A549 (cell line): ENCODE results near the gene ZNF599. TPM values are rescaled to one million over a fixed set of nuclear protein-coding genes. Genes with fewer than 3 reads are reported as not detected.

Experiments
- ATAC-seq, 2 experiments: fragments of 200-7000 bp in 1 of 2; fragments of >200 bp in 1 of 2; cut with Nextera tagmentation in 1 of 2; cut with Tn5 transposase in 1 of 2; 3 replicates each; pipeline versions ENCODE4 v1.8.0 to v1.9.1; 2018 to 2020; ENCODE audit warnings: mild to moderate bottlenecking in 1 of 2, moderate library complexity in 1 of 2
- CTCF ChIA-PET: fragments of 300-600 bp; sonication (Branson Sonifier 250); formaldehyde crosslinking; extraction: SDS; loops from one replicate; lab custom pipeline; 2021; ENCODE audit warnings: antibody characterized with exemption, inconsistent platforms; lab: Yijun Ruan, JAX
- POLR2A ChIA-PET: fragments of 350-600 bp; formaldehyde crosslinking; extraction: SDS; loops from one replicate; lab custom pipeline; 2021; ENCODE audit warnings: antibody characterized with exemption, inconsistent platforms; lab: Yijun Ruan, JAX
- DNase-seq, 2 experiments: peaks; one replicate each; pipeline versions ENCODE4 v3.0.0 to v3.0.0-alpha.2; 2011 to 2016; ENCODE audit warnings: low read depth in 1 of 2, low spot score in 1 of 2
- FAIRE-seq: peaks from 2 replicates; lab custom pipeline; 2011; peaks lifted over from hg19 to GRCh38; lab: Jason Lieb, UNC
- H3K27ac ChIP-seq, 2 experiments: fragments of >200 bp; sonication (Bioruptor Twin); formaldehyde crosslinking; 3 replicates each; pipeline ENCODE4 v1.5.1; 2016 to 2017
- H3K4me1 ChIP-seq: fragments of >200 bp; sonication (Bioruptor Twin); formaldehyde crosslinking; 3 replicates; pipeline ENCODE4 v1.6.1; 2016
- H3K4me2 ChIP-seq: fragments of >200 bp; sonication (Bioruptor Twin); formaldehyde crosslinking; 3 replicates; pipeline ENCODE4 v1.6.1; 2016
- H3K4me3 ChIP-seq: fragments of >200 bp; sonication (Bioruptor Twin); formaldehyde crosslinking; 3 replicates; pipeline ENCODE4 v1.5.1; 2016
- H3K9me3 ChIP-seq: fragments of >200 bp; sonication (Bioruptor Twin); formaldehyde crosslinking; 3 replicates; pipeline ENCODE4 v1.6.1; 2016
- CBX2 ChIP-seq: fragments of 200-600 bp; sonication (generic); IDR thresholded peaks from 2 replicates; pipeline ENCODE4 v1.6.1; 2016; ENCODE audit warnings: low read depth, mild to moderate bottlenecking, borderline replicate concordance
- EP300 ChIP-seq, 2 experiments: fragments of >200 bp; sonication (Bioruptor Twin); formaldehyde crosslinking; IDR thresholded peaks; 2 replicates in 1 of 2; 3 replicates in 1 of 2; pipeline ENCODE4 v1.6.1; 2016 to 2017
- ESRRA ChIP-seq: fragments of 150-350 bp; IDR thresholded peaks from 2 replicates; pipeline ENCODE4 v1.6.1; 2014; ENCODE audit warnings: mild to moderate bottlenecking, low read length, borderline replicate concordance
- FOSL2 ChIP-seq, 2 experiments: fragments of 450-650 bp in 1 of 2; fragments of >200 bp in 1 of 2; sonication (Bioruptor Twin) in 1 of 2; formaldehyde crosslinking; IDR thresholded peaks; 2 replicates each; pipeline versions ENCODE4 v1.5.0 to v1.6.1; 2016 to 2020; ENCODE audit warnings: mild to moderate bottlenecking in 1 of 2, moderate library complexity in 1 of 2
- GATA3 ChIP-seq: IDR thresholded peaks from 2 replicates; pipeline ENCODE4 v1.6.1; 2012; ENCODE audit warnings: borderline replicate concordance
- HOXB5 ChIP-seq: fragments of 250-450 bp; sonication (Bioruptor Pico); IDR thresholded peaks from 2 replicates; pipeline ENCODE4 v1.5.0; 2020; ENCODE audit warnings: mild to moderate bottlenecking, moderate library complexity
- KDM1A ChIP-seq: fragments of 200-600 bp; sonication (generic); IDR thresholded peaks from 2 replicates; pipeline ENCODE4 v1.6.1; 2016; ENCODE audit warnings: low read depth, mild to moderate bottlenecking
- KDM5A ChIP-seq: fragments of 200-600 bp; sonication (generic); IDR thresholded peaks from 2 replicates; pipeline ENCODE4 v1.6.1; 2016; ENCODE audit warnings: antibody characterized with exemption, mild to moderate bottlenecking
- MAFK ChIP-seq: fragments of 450-650 bp; IDR thresholded peaks from 2 replicates; pipeline ENCODE4 v1.6.1; 2014; ENCODE audit not compliant: partially characterized antibody
- NFE2L2 ChIP-seq: fragments of 150-350 bp; conservative IDR thresholded peaks from 2 replicates; pipeline ENCODE4 v1.6.1; 2014; ENCODE audit warnings: low read length
- NPAS2 ChIP-seq: fragments of 250-450 bp; sonication (Bioruptor Pico); IDR thresholded peaks from 2 replicates; pipeline ENCODE4 v1.8.0; 2022; ENCODE audit warnings: mild to moderate bottlenecking, moderate library complexity, borderline replicate concordance
- NR3C1 ChIP-seq: fragments of >200 bp; sonication (Bioruptor Twin); formaldehyde crosslinking; IDR thresholded peaks from 3 replicates; pipeline ENCODE4 v1.6.1; 2017
- POLR2A ChIP-seq: IDR thresholded peaks from 2 replicates; pipeline ENCODE4 v1.6.1; 2012; ENCODE audit warnings: mild to moderate bottlenecking, low read length
- POLR2AphosphoS2 ChIP-seq: conservative IDR thresholded peaks from 2 replicates; pipeline ENCODE4 v1.6.1; 2012; ENCODE audit warnings: low read length, improper control_type of control experiment, inconsistent platforms
- RAD21 ChIP-seq, 2 experiments: fragments of >200 bp in 1 of 2; sonication (Bioruptor Twin) in 1 of 2; formaldehyde crosslinking in 1 of 2; IDR thresholded peaks in 1 of 2; conservative IDR thresholded peaks in 1 of 2; 2 replicates in 1 of 2; 3 replicates in 1 of 2; pipeline ENCODE4 v1.6.1; 2012 to 2018; ENCODE audit warnings: inconsistent platforms in 1 of 2
- RARB ChIP-seq: fragments of 250-450 bp; sonication (Bioruptor Pico); IDR thresholded peaks from 2 replicates; pipeline ENCODE4 v1.8.0; 2021; ENCODE audit warnings: mild to moderate bottlenecking, moderate library complexity
- RNF2 ChIP-seq: fragments of 200-600 bp; sonication (generic); IDR thresholded peaks from 2 replicates; pipeline ENCODE4 v1.6.1; 2016; ENCODE audit warnings: low read depth, mild to moderate bottlenecking, antibody characterized with exemption, moderate library complexity, borderline replicate concordance
- SREBF2 ChIP-seq: fragments of 450-650 bp; IDR thresholded peaks from 2 replicates; pipeline ENCODE4 v1.6.1; 2014; ENCODE audit warnings: mild to moderate bottlenecking, moderate library complexity
- TFCP2L1 ChIP-seq: fragments of 250-450 bp; sonication (Bioruptor Pico); IDR thresholded peaks from 2 replicates; pipeline ENCODE4 v1.5.0; 2021; ENCODE audit warnings: mild to moderate bottlenecking
- ZFP36 ChIP-seq: fragments of 450-650 bp; IDR thresholded peaks from 2 replicates; pipeline ENCODE4 v1.6.1; 2014; ENCODE audit warnings: borderline replicate concordance; ENCODE audit not compliant: partially characterized antibody
- ZNF302 ChIP-seq: fragments of 250-450 bp; sonication (Bioruptor Pico); IDR thresholded peaks from 2 replicates; pipeline ENCODE4 v1.9.0; 2021; ENCODE audit warnings: inconsistent platforms, mild to moderate bottlenecking, moderate library complexity
- WGBS: methylation state at CpG from one replicate; pipeline ENCODE4 v1.1.6; 2017; ENCODE audit errors: missing lambda C conversion rate; 5-methylcytosine and 5-hydroxymethylcytosine counted together
- polyA plus RNA-seq, 4 experiments: library from polyadenylated mRNA; depleted of rRNA in 3 of 4; stranded (reverse); fragments of >200 nt; fragmentation: RNase III in 1 of 4; extraction: RNeasy Plus Mini Kit Qiagen cat#74134 plus additional on column Dnase treatment in 1 of 4; gene quantifications; 2 replicates in 3 of 4; 3 replicates in 1 of 4; pipeline ENCODE4 v1.2.3, GENCODE V29; 2011 to 2017
- TF ChIP-seq, protein P1 (sequence below): fragments of 450-650 bp; IDR thresholded peaks from 2 replicates; pipeline ENCODE4 v1.6.1; 2014; ENCODE audit warnings: antibody characterized with exemption
- TF ChIP-seq, protein P2 (sequence below): fragments of 250-450 bp; sonication (Bioruptor Pico); IDR thresholded peaks from 2 replicates; pipeline ENCODE4 v1.5.0; 2021; ENCODE audit warnings: mild to moderate bottlenecking, moderate library complexity, borderline replicate concordance
- TF ChIP-seq, protein P3 (sequence below): fragments of >200 bp; sonication (Bioruptor Twin); formaldehyde crosslinking; IDR thresholded peaks from 3 replicates; pipeline ENCODE4 v1.5.1; 2016

Gene ZNF599
- polyA plus RNA-seq, 2 of the 4 experiments (the other 2 are of a cell fraction), result 2.6 to 3.9 TPM

DNA sequence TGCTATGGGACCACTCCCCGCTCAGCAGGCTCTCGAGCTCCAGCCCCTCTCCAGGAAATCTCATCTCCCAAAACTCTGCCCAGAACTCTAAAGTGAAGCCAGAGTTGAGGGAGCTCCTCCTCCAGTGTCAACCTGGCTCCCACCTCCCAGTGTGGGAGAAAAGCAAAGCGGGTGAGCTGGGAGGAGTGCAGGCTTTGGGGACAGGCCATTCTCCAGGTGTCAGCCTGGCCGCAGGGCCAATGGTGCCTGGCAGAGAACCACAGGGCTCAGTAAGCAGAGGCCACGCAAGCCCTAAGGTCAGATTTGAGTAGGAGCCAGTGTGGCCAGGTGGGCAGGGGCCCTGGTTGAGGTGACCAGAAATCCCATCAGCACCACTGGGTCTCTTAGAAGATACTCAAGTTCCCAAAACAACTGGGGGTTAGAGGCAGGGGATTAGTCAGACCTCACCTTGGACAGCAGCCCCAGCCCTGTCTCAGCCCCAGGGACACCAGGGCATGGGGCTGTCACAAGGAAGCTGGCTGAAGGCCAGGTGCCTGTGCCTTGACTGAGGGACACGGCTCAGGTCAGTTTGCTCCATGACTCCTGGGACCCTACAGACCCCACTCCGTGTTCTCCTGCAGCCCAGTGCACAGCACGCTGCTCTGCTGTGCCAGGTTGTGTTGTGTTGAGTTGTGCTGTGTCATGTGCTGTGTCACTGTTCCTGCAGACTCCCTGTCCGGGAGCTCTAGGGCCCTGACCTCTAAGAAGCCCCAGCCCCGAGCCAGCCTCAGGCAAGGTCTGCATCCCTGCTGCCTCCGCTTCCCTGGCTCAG, 41.8 kb downstream of the ZNF599 start:
- CTCF ChIA-PET, result interaction anchor here (0.6 to 2.5 kb wide), 4 partner anchors 12 to 750 kb away, joined by 3 to 7 read pairs (median 5); partner anchors contain the start of gene ZNF302
- POLR2A ChIA-PET, result interaction anchor here (0.7 kb wide), 1 partner anchor 10 kb away, joined by 3 read pairs; no protein-coding TSS in a partner anchor
- 61% methylated on average over 11 of the region's 11 CpGs for WGBS

DNA sequence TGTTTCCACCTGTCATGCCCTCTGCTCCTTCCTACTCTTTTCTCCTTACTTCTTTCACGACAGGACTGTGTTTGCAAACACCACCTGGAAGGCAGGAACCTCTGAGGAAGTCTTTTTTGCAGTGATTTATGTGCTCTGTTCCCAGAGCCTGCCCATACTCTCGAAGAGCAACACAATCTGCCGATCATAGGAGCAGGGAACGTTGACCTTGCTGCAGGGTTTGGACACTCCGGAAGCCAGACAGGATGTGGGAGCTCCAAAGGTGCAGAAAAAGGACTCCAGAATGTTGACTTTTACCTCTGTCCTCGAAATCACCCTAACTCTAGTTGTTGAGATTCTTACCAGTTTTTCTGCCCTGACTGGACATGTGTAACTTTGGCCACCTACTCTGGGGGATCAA, 47.6 kb downstream of the ZNF599 start:
- no peak for TF ChIP-seq ZFP36
- no peak for TF ChIP-seq HOXB5
- TF ChIP-seq, protein P1, sequence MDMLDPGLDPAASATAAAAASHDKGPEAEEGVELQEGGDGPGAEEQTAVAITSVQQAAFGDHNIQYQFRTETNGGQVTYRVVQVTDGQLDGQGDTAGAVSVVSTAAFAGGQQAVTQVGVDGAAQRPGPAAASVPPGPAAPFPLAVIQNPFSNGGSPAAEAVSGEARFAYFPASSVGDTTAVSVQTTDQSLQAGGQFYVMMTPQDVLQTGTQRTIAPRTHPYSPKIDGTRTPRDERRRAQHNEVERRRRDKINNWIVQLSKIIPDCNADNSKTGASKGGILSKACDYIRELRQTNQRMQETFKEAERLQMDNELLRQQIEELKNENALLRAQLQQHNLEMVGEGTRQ, result no peak
- no peak for TF ChIP-seq RNF2
- no peak for TF ChIP-seq EP300 (IDR thresholded peaks at IDR 0.05)
- no peak for TF ChIP-seq KDM5A
- no peak for TF ChIP-seq CBX2
- TF ChIP-seq RAD21 (conservative IDR thresholded peaks at IDR 0.05 in 1 of 2, IDR thresholded peaks at IDR 0.05 in 1 of 2), result no peak
- no peak for TF ChIP-seq ESRRA
- no peak for TF ChIP-seq ZNF302
- TF ChIP-seq, protein P2, sequence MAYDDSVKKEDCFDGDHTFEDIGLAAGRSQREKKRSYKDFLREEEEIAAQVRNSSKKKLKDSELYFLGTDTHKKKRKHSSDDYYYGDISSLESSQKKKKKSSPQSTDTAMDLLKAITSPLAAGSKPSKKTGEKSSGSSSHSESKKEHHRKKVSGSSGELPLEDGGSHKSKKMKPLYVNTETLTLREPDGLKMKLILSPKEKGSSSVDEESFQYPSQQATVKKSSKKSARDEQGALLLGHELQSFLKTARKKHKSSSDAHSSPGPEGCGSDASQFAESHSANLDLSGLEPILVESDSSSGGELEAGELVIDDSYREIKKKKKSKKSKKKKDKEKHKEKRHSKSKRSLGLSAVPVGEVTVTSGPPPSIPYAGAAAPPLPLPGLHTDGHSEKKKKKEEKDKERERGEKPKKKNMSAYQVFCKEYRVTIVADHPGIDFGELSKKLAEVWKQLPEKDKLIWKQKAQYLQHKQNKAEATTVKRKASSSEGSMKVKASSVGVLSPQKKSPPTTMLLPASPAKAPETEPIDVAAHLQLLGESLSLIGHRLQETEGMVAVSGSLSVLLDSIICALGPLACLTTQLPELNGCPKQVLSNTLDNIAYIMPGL (CRISPR knock-in tag), result no peak
- TF ChIP-seq SREBF2, result no peak
- no peak for TF ChIP-seq NFE2L2
- no peak for TF ChIP-seq GATA3
- TF ChIP-seq, all 56 proteins: peak for 0
- no peak overlapping the region for H3K27ac ChIP-seq
- ATAC-seq, result no peak
- H3K9me3 ChIP-seq, result peaks cover 53% of the 10 kb centered on the region
- H3K4me1 ChIP-seq, result no peaks in the 10 kb centered on the region
- H3K4me2 ChIP-seq, result no peak overlapping the region
- no peak for FAIRE-seq
- ChIA-PET POLR2A (no interaction called here), CTCF (interaction anchor here (1.0 to 6.1 kb wide), 2 partner anchors 9 to 13 kb away, joined by 3 to 36 read pairs; no protein-coding TSS in a partner anchor)
- H3K4me3 ChIP-seq, result no peak overlapping the region
- DNase-seq, result no peak
- 9% methylated on average over 6 of the region's 6 CpGs for WGBS

More for the DNA sequence above, 41.8 kb downstream of the ZNF599 start:
- H3K27ac ChIP-seq, result no peak overlapping the region
- no peak for TF ChIP-seq TFCP2L1 (CRISPR knock-in tag)
- TF ChIP-seq MAFK, result peak; percentile 10
- no peak for TF ChIP-seq NPAS2 (CRISPR knock-in tag)
- no peak for TF ChIP-seq KDM1A
- no peak for TF ChIP-seq POLR2AphosphoS2
- DNase-seq, result no peak
- no peak overlapping the region for H3K4me3 ChIP-seq
- H3K4me2 ChIP-seq, result no peak overlapping the region
- FAIRE-seq, result no peak
- peaks cover 4% of the 10 kb centered on the region; the same call in 1 of the 3 replicates for H3K4me1 ChIP-seq
- ATAC-seq, result no peak
- peaks cover 45% of the 10 kb centered on the region for H3K9me3 ChIP-seq

DNA sequence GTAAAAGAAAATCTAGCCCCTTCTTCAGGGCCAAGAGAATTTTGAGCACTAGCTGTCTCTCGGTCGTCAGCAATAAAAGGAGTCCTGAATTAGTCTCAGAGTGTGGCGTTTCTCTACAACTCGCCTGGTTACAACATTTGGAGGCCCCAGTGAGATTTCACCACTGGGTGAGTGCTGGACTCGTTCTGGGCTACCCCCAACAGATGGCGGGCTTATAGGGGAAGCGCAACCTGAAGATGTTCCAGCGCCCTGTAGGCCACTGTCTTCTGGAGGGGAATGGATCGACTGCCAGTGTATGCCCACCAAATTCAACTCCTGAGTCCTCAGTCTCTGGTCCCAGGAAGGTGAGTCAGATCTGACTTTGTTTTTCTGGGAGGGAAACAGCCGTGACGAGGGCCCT, 50.7 kb downstream of the ZNF599 start:
- POLR2A ChIA-PET, result no interaction called here

More for the DNA sequence above, 50.7 kb downstream of the ZNF599 start:
- ATAC-seq (peak; percentile 49 to 58; a peak in 4 of 6 replicates), DNase-seq (no peak), FAIRE-seq (no peak)
- WGBS, result 4% methylated on average over 11 of the region's 11 CpGs
- CTCF ChIA-PET, result interaction anchor here (0.7 to 3.2 kb wide), 4 partner anchors 10 to 273 kb away, joined by 3 to 13 read pairs (median 4); no protein-coding TSS in a partner anchor
- TF ChIP-seq RAD21 (conservative IDR thresholded peaks at IDR 0.05 in 1 of 2, IDR thresholded peaks at IDR 0.05 in 1 of 2) (no peak), FOSL2 (IDR thresholded peaks at IDR 0.05) (no peak), FOSL2 (CRISPR knock-in tag; IDR thresholded peaks at IDR 0.05) (no peak), ZNF302 (no peak), RARB (CRISPR knock-in tag) (no peak), POLR2A (no peak), NR3C1 (no peak)
- TF ChIP-seq, protein P1, result no peak
- TF ChIP-seq, protein P3, sequence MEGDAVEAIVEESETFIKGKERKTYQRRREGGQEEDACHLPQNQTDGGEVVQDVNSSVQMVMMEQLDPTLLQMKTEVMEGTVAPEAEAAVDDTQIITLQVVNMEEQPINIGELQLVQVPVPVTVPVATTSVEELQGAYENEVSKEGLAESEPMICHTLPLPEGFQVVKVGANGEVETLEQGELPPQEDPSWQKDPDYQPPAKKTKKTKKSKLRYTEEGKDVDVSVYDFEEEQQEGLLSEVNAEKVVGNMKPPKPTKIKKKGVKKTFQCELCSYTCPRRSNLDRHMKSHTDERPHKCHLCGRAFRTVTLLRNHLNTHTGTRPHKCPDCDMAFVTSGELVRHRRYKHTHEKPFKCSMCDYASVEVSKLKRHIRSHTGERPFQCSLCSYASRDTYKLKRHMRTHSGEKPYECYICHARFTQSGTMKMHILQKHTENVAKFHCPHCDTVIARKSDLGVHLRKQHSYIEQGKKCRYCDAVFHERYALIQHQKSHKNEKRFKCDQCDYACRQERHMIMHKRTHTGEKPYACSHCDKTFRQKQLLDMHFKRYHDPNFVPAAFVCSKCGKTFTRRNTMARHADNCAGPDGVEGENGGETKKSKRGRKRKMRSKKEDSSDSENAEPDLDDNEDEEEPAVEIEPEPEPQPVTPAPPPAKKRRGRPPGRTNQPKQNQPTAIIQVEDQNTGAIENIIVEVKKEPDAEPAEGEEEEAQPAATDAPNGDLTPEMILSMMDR, result no peak
- Histone ChIP-seq H3K4me3 (no peak overlapping the region), H3K4me1 (no peaks in the 10 kb centered on the region), H3K4me2 (no peak overlapping the region), H3K9me3 (peaks cover 45% of the 10 kb centered on the region), H3K27ac (no peak overlapping the region)
